Measurements from ENCODE around the gene PRAF2. TPM values are rescaled to one million over a fixed set of nuclear protein-coding genes. Genes with fewer than 3 reads are reported as not detected.

Gene PRAF2
- total and polyA plus RNA-seq, 2 of the 13 experiments (the other 11 are each of a cell fraction or from before 2014, with no cell fraction given): 0.33 to 2.6 TPM

DNA sequence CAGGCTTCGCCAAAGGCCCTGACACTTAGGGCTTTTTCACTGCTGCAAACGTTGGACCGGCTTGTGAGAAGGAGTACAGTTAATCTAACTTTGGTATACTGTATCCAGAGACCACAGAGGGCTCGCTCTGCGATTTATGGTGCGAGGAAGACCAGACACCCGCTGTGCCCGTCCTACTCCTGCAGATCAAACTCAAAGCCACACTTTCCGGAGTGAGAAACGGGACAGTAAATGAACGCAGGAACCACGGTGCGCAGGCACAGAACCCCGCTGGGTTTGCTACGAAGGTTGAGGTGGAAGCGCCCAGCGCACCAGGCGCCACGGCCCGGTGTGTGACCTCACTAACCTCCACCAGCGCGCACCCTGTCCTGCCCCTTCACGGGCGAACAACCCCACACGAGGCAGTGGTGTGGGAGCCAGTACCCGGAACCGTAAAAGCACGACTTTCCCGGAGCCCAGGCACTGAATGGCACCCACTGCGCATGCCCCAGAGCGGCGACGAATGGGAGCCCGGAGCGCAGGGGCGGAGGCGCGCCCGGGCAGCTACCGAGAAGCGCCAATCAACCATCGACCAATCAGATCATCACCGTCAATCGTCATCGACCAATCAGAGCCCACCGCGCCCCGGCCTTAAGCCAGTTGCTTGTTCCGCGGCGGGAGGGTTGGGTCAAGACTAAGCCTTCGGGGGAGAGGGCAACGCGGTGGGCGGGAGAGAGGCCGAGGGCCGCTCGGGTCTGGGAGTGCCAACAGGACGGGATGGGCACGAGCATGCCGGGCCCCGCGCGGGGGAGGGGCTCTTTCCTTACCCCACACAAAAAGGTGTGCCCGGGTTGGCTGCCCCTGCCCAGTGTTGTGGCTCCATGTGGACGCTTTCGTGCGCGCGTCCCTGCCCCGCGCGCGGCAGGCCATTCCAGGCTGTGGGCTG lies 27.2 kb upstream of the PRAF2 start (continued):
- TF ChIP-seq, protein P1, sequence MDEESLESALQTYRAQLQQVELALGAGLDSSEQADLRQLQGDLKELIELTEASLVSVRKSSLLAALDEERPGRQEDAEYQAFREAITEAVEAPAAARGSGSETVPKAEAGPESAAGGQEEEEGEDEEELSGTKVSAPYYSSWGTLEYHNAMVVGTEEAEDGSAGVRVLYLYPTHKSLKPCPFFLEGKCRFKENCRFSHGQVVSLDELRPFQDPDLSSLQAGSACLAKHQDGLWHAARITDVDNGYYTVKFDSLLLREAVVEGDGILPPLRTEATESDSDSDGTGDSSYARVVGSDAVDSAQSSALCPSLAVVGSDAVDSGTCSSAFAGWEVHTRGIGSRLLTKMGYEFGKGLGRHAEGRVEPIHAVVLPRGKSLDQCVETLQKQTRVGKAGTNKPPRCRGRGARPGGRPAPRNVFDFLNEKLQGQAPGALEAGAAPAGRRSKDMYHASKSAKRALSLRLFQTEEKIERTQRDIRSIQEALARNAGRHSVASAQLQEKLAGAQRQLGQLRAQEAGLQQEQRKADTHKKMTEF (CRISPR knock-in tag; IDR thresholded peaks at IDR 0.05): no peak
- TF ChIP-seq ZBTB7B (CRISPR knock-in tag; IDR thresholded peaks at IDR 0.05) (0 out of 2 replicates have a peak, but pooled peaks have one; percentile 10), ZNF251 (CRISPR knock-in tag; IDR thresholded peaks at IDR 0.05) (no peak), AGO1 (IDR thresholded peaks at IDR 0.05; ENCODE audit: low read depth, low read length, poor library complexity, severe bottlenecking) (peak; percentile 78), GABPB1 (CRISPR knock-in tag; IDR thresholded peaks at IDR 0.05) (peak; percentile 63), ZNF550 (CRISPR knock-in tag; IDR thresholded peaks at IDR 0.05; ENCODE audit: borderline replicate concordance) (no peak), ARNT2 (CRISPR knock-in tag; IDR thresholded peaks at IDR 0.05; ENCODE audit: low read depth) (no peak), ZNF292 (CRISPR knock-in tag; IDR thresholded peaks at IDR 0.05; ENCODE audit: borderline replicate concordance, low read depth) (no peak), MIER3 (CRISPR knock-in tag; IDR thresholded peaks at IDR 0.05; ENCODE audit: borderline replicate concordance) (no peak), HHEX (CRISPR knock-in tag; IDR thresholded peaks at IDR 0.05) (no peak), RFX5 (IDR thresholded peaks at IDR 0.05; ENCODE audit: low read depth, low read length) (peak; percentile 76), NBN (conservative IDR thresholded peaks at IDR 0.05) (no peak)
- TF ChIP-seq, protein P2, sequence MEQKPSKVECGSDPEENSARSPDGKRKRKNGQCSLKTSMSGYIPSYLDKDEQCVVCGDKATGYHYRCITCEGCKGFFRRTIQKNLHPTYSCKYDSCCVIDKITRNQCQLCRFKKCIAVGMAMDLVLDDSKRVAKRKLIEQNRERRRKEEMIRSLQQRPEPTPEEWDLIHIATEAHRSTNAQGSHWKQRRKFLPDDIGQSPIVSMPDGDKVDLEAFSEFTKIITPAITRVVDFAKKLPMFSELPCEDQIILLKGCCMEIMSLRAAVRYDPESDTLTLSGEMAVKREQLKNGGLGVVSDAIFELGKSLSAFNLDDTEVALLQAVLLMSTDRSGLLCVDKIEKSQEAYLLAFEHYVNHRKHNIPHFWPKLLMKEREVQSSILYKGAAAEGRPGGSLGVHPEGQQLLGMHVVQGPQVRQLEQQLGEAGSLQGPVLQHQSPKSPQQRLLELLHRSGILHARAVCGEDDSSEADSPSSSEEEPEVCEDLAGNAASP (CRISPR knock-in tag; IDR thresholded peaks at IDR 0.05; ENCODE audit: borderline replicate concordance): no peak
- TF ChIP-seq, protein P3, sequence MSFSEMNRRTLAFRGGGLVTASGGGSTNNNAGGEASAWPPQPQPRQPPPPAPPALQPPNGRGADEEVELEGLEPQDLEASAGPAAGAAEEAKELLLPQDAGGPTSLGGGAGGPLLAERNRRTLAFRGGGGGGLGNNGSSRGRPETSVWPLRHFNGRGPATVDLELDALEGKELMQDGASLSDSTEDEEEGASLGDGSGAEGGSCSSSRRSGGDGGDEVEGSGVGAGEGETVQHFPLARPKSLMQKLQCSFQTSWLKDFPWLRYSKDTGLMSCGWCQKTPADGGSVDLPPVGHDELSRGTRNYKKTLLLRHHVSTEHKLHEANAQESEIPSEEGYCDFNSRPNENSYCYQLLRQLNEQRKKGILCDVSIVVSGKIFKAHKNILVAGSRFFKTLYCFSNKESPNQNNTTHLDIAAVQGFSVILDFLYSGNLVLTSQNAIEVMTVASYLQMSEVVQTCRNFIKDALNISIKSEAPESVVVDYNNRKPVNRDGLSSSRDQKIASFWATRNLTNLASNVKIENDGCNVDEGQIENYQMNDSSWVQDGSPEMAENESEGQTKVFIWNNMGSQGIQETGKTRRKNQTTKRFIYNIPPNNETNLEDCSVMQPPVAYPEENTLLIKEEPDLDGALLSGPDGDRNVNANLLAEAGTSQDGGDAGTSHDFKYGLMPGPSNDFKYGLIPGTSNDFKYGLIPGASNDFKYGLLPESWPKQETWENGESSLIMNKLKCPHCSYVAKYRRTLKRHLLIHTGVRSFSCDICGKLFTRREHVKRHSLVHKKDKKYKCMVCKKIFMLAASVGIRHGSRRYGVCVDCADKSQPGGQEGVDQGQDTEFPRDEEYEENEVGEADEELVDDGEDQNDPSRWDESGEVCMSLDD (CRISPR knock-in tag; IDR thresholded peaks at IDR 0.05; ENCODE audit: borderline replicate concordance): no peak
- TF ChIP-seq, protein P4, sequence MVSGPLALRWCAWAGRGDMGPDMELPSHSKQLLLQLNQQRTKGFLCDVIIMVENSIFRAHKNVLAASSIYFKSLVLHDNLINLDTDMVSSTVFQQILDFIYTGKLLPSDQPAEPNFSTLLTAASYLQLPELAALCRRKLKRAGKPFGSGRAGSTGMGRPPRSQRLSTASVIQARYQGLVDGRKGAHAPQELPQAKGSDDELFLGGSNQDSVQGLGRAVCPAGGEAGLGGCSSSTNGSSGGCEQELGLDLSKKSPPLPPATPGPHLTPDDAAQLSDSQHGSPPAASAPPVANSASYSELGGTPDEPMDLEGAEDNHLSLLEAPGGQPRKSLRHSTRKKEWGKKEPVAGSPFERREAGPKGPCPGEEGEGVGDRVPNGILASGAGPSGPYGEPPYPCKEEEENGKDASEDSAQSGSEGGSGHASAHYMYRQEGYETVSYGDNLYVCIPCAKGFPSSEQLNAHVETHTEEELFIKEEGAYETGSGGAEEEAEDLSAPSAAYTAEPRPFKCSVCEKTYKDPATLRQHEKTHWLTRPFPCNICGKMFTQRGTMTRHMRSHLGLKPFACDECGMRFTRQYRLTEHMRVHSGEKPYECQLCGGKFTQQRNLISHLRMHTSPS (CRISPR knock-in tag; IDR thresholded peaks at IDR 0.05; ENCODE audit: low read depth): peak; percentile 78; the same call in 1 of the 2 replicates
- TF ChIP-seq, protein P5, sequence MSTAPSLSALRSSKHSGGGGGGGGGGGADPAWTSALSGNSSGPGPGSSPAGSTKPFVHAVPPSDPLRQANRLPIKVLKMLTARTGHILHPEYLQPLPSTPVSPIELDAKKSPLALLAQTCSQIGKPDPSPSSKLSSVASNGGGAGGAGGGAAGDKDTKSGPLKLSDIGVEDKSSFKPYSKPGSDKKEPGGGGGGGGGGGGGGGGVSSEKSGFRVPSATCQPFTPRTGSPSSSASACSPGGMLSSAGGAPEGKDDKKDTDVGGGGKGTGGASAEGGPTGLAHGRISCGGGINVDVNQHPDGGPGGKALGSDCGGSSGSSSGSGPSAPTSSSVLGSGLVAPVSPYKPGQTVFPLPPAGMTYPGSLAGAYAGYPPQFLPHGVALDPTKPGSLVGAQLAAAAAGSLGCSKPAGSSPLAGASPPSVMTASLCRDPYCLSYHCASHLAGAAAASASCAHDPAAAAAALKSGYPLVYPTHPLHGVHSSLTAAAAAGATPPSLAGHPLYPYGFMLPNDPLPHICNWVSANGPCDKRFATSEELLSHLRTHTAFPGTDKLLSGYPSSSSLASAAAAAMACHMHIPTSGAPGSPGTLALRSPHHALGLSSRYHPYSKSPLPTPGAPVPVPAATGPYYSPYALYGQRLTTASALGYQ (CRISPR knock-in tag; IDR thresholded peaks at IDR 0.05): no peak
- TF ChIP-seq, protein P6, sequence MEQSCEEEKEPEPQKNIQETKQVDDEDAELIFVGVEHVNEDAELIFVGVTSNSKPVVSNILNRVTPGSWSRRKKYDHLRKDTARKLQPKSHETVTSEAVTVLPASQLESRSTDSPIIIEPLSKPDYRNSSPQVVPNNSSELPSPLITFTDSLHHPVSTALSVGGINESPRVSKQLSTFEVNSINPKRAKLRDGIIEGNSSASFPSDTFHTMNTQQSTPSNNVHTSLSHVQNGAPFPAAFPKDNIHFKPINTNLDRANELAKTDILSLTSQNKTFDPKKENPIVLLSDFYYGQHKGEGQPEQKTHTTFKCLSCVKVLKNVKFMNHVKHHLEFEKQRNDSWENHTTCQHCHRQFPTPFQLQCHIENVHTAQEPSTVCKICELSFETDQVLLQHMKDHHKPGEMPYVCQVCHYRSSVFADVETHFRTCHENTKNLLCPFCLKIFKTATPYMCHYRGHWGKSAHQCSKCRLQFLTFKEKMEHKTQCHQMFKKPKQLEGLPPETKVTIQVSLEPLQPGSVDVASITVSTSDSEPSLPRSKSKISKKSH (CRISPR knock-in tag; IDR thresholded peaks at IDR 0.05; ENCODE audit: borderline replicate concordance): no peak; the same call in 1 of the 2 replicates
